ENCODE results near the gene FBXO33.

FBXO33 gene

GRCh38 chr14:39430762-39431415 is 1.3 kb downstream of the FBXO33 start:
- DNase-seq: peak; percentile 11

GRCh38 chr14:39428118-39428517 is 4.1 kb downstream of the FBXO33 start:
- no peak for DNase-seq

- DNase-seq: peak; percentile 54
Observed at GRCh38 chr14:39426605-39427004, 5.6 kb downstream of the FBXO33 start.

DNA sequence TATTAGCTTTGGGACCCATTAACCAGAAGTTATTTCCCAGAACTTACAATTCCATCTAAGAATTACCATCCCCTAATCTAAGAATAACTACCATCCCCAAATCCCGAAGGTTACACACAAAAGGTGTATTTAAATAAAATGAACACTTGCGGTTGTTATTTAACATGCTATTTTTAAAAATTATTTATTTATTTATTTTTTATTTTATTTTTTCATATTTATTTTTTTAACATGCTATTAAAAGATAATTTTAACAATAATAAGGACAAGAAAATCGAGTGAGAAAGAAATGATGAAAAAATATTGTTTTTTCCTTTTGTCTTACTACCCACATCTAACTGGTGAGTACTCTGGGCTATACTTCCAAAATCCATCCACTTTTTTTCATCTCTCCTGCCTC is 6.3 kb downstream of the FBXO33 start:
- DNase-seq: no peak

- no peak for DNase-seq
Observed at GRCh38 chr14:39423793-39424192, 8.4 kb downstream of the FBXO33 start.

DNA sequence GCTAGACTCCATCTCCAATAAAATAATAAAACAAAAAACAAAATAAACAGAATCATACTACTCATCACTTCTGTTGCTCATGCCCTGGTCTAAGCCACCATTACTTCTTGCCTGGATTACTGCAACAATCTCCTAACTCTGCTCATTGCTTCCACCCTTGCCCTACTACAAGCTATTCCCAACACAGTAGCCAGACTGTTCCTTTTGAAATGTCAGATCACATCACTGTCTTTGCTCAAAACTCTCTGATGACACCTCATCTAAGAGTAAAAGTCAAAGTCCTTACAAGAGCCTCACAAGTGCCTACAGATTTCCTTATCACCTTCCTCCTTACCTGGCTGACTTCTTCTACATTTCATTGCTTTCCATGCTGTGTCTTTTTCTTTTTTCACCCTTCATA is 10.0 kb downstream of the FBXO33 start:
- DNase-seq: no peak

DNA sequence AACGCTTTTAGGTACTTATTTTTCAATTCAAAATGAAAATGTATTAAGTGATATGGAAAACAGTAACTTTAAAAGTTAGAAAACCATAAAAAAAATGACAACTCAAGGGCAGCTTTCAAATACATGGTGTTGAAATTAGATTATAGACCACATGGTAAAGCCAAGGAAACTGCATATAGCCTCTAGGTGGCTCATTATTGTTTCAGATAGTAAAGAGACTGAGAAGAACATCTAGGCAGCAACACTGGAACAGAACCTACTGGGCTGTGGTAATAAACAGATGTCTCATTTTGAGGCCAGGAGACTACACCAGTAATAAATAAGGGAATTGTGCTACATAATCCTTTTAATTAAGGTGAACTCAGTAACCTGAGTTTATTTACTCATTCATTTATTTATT is 13.0 kb downstream of the FBXO33 start:
- DNase-seq: no peak

DNA sequence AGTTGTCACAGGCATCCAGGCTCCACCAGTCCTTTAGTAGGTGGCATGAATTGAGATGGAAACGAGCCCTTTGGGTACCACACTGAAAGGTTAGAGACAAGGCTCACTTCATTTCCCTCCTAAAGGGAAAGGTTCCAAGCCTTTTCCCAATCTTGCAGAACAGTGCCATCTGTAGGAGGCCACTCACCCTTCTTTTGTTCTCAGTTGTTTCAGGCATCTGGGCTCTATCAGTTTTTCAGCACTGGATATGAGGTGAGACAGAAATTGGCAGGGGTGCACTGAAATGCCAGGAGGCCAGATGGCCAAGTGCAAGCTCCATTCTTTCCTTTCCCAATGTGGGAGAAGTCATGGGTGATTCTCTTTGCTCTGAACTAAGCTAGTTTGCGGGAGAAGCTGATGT is 15.2 kb downstream of the FBXO33 start:
- no peak for DNase-seq

DNA sequence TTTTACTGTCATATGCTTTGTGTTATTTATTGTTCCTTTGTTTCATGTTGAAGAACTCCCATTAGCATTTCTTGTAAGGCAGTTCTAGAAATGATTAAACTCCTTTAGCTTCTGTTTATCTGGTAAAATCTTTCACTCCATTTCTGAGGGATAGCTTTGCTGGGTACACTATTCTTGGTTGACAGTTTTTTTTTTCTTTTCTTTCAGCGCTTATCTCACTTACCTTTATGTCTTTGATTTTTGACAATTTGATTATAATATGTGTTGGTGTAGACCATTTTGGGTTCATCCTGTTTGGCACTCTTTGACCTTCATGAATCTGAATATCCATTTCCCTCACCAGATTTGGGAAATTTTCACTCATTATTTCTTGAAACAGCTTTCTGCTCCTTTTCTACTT is 16.2 kb downstream of the FBXO33 start:
- DNase-seq: no peak

GRCh38 chr14:39406560-39406959 is 25.7 kb downstream of the FBXO33 start:
- no peak for DNase-seq

GRCh38 chr14:39398382-39398781 is 33.9 kb downstream of the FBXO33 start:
- no peak for DNase-seq

DNA sequence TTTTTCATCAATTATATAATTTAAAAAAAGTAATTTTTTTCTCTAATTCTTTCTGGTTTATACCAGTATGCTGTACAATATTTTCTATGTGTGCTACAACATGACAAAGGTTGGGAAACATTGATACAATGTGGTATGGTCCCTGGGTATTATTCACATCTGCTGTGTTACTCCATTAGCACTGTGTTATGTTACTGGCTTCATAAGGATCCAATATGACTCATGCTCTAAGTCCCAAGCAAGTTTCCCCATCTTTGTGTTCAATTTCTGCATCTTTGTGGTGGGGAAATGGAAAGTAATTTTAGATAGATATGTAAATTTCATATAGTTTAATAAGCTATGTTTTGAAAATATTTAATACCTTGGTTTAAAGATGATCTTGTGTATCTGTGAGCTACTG is 35.8 kb downstream of the FBXO33 start:
- peak; percentile 10 for DNase-seq

DNA sequence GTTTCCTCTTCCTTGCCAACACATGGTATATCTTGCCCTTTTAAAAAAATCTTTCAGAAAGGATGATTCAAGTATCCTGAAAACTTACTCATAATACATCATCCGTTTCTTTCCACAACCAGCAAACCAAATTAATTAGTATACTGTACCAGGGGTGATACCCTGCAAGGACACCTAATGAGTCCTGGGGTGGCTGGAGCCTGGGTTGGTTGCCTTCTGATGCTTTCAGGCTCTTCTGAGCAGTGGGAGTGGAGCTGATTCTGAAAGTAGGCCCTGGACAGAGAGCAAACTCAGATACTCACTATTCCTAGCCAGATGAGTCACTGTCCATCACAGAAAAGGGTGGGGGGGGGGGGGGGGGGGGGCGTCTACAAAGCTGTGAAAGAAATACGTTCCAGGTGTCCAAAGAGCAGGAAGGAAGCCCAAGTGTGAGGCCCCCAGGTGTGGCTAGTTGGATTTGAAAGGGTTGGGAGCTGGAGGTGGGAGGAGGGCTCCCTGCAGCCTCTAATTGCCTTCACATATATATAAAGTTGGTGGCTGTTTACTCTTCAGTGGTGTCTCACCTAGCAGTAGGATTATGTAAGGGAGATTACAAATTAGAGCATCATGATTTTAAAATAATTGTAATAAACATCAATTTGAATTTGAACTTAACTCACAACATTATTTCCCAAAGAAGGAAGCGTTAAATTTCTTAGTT is 36.5 kb downstream of the FBXO33 start:
- DNase-seq: peak; percentile 20

GRCh38 chr14:39393289-39393688 is 38.9 kb downstream of the FBXO33 start:
- DNase-seq: no peak

GRCh38 chr14:39384177-39384576 is 48.1 kb downstream of the FBXO33 start:
- no peak for DNase-seq

DNA sequence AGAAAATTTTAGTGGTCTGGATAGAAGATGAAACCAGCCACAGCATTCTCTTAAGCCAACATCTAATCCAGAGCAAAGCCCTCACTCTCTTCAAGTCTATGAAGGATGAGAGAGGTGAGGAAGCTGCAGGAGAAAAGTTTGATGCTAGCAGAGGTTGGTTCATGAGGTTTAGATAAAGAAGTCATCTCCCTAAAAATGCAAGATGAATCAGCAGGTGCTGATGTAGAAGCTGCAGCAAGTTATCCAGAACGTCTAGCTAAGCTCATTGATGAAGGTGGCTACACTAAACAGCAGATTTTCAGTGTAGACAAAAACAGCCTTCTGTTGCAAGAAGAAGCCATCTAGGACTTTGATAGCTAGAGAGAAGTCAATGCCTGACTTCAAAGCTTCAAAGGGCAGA is 48.5 kb downstream of the FBXO33 start:
- DNase-seq: no peak

DNA sequence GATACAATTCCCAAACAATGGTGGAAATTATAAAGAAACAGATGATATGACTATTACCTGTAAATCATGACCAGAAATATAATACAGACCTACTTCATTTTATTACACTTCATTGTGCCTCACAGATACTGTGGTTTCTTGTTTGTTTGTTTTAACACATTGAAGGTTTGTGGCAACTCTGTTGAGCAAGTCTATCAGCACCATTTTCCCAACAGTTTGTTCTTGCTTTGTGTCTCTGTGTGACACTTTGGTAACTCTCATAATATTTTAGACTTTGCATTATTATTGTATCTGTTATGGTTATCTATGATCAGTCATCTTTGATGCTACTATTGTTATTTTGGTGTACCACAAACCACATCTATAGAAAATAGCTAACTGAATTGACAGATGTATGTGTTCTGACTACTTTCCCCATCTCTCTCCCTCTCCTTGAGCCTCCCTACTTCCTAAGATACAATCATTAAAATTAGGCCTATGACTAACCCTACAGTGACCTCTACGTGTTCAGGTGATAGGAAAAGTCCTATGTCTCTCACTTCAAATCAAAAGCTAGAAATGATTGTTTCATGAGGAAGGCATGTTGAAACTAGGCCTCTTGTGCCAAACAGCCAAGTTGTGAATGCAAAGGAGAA is 49.1 kb downstream of the FBXO33 start:
- DNase-seq: no peak

- DNase-seq: no peak
Observed at GRCh38 chr14:39382463-39382862, 49.8 kb downstream of the FBXO33 start.

DNA sequence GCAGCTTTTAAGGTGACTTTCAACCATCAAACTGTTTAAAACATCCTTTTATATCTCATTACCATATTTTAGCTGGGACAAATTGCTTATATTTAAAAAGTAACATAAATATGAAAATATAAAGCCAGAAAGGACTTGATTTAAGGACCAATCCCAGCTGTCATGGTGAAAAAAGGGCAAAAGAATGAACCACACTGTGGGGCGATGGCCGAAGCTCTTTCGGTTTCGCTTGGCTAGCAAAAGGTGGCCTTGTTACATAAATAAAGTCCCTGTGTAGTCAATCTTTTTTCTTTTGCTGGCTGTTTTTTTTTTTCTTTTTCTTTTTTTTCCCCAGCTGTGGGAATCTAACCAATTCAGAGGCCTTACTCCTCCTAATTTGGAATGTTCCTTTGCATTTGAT is 50.9 kb downstream of the FBXO33 start:
- no peak for DNase-seq

GRCh38 chr14:39376667-39377403 is 55.4 kb downstream of the FBXO33 start:
- DNase-seq: peak; percentile 42

- peak; percentile 68 for DNase-seq
Observed at GRCh38 chr14:39374851-39375250, 57.4 kb downstream of the FBXO33 start.

DNA sequence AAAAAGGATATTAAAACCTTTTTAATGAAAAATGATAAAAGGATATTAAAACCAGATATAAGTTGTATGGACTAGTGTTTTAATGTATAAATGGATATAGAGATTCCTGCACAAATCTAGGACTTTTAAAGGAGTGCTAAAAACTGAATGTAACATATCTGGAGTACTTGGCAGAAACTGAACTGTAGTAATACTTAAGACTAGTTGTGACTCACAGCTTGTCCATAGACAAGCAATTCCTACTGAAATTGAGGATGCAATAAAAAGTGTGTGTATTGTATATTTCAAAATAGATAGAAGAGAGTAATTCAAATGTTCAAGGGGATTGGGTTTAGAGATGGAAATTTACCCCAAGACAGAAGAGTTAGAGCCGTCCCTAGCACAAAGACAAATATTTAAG is 59.6 kb downstream of the FBXO33 start:
- DNase-seq: peak; percentile 7

- DNase-seq: no peak
Observed at GRCh38 chr14:39370415-39370814, 61.8 kb downstream of the FBXO33 start.

DNA sequence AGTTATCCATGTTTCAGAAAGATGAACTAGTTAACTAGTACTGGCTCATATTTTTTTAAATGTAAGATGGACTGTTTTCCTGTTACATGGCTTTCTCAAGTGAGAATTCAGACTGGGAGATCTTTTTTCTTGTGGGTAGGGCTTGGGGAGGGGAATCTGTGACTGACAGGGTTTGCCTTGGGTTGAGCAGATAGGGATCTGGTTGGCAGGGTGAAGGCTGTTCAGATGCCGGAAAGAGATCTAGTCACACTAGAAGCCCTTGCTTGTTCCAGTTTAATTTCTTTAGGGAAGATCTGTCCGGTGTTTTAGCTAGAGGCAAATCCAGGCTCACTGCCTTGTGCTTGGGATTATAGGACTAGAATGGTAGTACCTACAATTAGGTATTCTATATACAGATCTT is 63.2 kb downstream of the FBXO33 start:
- no peak for DNase-seq

All from EL (cell line).